ENCODE results near the gene NRP2.

GRCh38 chr2:205703471-205704126 is 21.3 kb downstream of the NRP2 start:
- TF ChIP-seq, protein P1, sequence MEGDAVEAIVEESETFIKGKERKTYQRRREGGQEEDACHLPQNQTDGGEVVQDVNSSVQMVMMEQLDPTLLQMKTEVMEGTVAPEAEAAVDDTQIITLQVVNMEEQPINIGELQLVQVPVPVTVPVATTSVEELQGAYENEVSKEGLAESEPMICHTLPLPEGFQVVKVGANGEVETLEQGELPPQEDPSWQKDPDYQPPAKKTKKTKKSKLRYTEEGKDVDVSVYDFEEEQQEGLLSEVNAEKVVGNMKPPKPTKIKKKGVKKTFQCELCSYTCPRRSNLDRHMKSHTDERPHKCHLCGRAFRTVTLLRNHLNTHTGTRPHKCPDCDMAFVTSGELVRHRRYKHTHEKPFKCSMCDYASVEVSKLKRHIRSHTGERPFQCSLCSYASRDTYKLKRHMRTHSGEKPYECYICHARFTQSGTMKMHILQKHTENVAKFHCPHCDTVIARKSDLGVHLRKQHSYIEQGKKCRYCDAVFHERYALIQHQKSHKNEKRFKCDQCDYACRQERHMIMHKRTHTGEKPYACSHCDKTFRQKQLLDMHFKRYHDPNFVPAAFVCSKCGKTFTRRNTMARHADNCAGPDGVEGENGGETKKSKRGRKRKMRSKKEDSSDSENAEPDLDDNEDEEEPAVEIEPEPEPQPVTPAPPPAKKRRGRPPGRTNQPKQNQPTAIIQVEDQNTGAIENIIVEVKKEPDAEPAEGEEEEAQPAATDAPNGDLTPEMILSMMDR (conservative IDR thresholded peaks at IDR 0.05 in 1 of 2, IDR thresholded peaks at IDR 0.05 in 1 of 2; ENCODE audit: extremely low read depth in 1 of 2, insufficient read depth in 1 of 2, low read depth in 1 of 2, low read length in 2 of 2), result no peak
- no peak for TF ChIP-seq EZH2 (IDR thresholded peaks at IDR 0.05; ENCODE audit: borderline replicate concordance, low read length)

All from mammary epithelial cell (primary cell).